A673 (cell line): ENCODE data around the gene TSKU. TPM values are rescaled to one million over a fixed set of nuclear protein-coding genes. Genes with fewer than 3 reads are reported as not detected.

Experiments
- BruUV-seq: library from RNA; stranded (reverse); fragments of 400-500 nt; replicated peaks from 2 replicates; lab custom pipeline; 2021; lab: Mats Ljungman, UMichigan
- CTCF ChIA-PET: fragments of 300-600 bp; sonication (Branson Sonifier 250); formaldehyde crosslinking; loops from one replicate; lab custom pipeline; 2022; ENCODE audit warnings: antibody characterized with exemption; lab: Charles Lee
- POLR2A ChIA-PET: fragments of 300-600 bp; sonication (Branson Sonifier 250); formaldehyde crosslinking; loops from one replicate; lab custom pipeline; 2022; ENCODE audit warnings: antibody characterized with exemption; ENCODE audit not compliant: low non-redundant PET; lab: Charles Lee
- DNase-seq: peaks from one replicate; pipeline ENCODE4 v3.0.0-alpha.2; 2015; ENCODE audit warnings: low spot score
- H3K27ac ChIP-seq: fragments of 200-600 bp; sonication (generic); 2 replicates; pipeline ENCODE4 v1.5.1; 2016; ENCODE audit warnings: mixed run types, low read depth, mild to moderate bottlenecking, mixed read lengths, antibody characterized with exemption, low read length; ENCODE audit not compliant: poor library complexity, severe bottlenecking
- H3K27me3 ChIP-seq: fragments of 200-600 bp; sonication (generic); replicated peaks from 2 replicates; pipeline ENCODE4 v1.6.1; 2017; ENCODE audit warnings: mixed run types, low read depth, mild to moderate bottlenecking, mixed read lengths, antibody characterized with exemption, low read length; ENCODE audit not compliant: insufficient read depth, poor library complexity
- H3K36me3 ChIP-seq: fragments of 200-600 bp; sonication (generic); 2 replicates; pipeline ENCODE4 v1.6.1; 2016; ENCODE audit warnings: mixed run types, mild to moderate bottlenecking, mixed read lengths, antibody characterized with exemption, low read length; ENCODE audit not compliant: insufficient read depth, poor library complexity, severe bottlenecking
- H3K4me1 ChIP-seq: fragments of 200-600 bp; sonication (generic); 2 replicates; pipeline ENCODE4 v1.6.1; 2017; ENCODE audit warnings: mixed run types, mild to moderate bottlenecking, mixed read lengths, antibody characterized with exemption, low read length; ENCODE audit not compliant: insufficient read depth, poor library complexity, severe bottlenecking
- H3K4me3 ChIP-seq: fragments of 200-600 bp; sonication (generic); 2 replicates; pipeline ENCODE4 v1.5.1; 2016; ENCODE audit warnings: low read depth, mixed run types, mild to moderate bottlenecking, mixed read lengths, low read length; ENCODE audit not compliant: poor library complexity, severe bottlenecking
- H3K9me3 ChIP-seq: fragments of 200-600 bp; sonication (generic); 2 replicates; pipeline ENCODE4 v1.6.1; 2016; ENCODE audit warnings: mixed run types, low read depth, mild to moderate bottlenecking, mixed read lengths, antibody characterized with exemption, low read length; ENCODE audit not compliant: poor library complexity, severe bottlenecking
- CTCF ChIP-seq: fragments of 300-800, 200-600 bp; sonication (generic); conservative IDR thresholded peaks from 2 replicates; pipeline ENCODE4 v1.5.1; 2017; ENCODE audit warnings: low read depth, mild to moderate bottlenecking, antibody characterized with exemption, low read length, moderate library complexity, mixed read lengths
- EZH2 ChIP-seq: fragments of 200-600 bp; sonication (generic); IDR thresholded peaks from 2 replicates; pipeline ENCODE4 v1.6.1; 2017; ENCODE audit warnings: borderline replicate concordance, low read depth, mild to moderate bottlenecking, mixed read lengths, antibody characterized with exemption, low read length; ENCODE audit not compliant: poor library complexity, severe bottlenecking
- intact Hi-C: fragments of 100-400 bp; cut with micrococcal nuclease; formaldehyde crosslinking; loops from one replicate; pipeline ENCODE4 v1.10.0; 2022; ENCODE audit not compliant: unreplicated experiment
- total RNA-seq: library from RNA; stranded (reverse); gene quantifications from 2 replicates; pipeline ENCODE4 v1.2.3, GENCODE V29; 2021

Gene TSKU
- total RNA-seq, 1 experiment from 2014 or later = 25.3 TPM

GRCh38 chr11:76844511-76844910, 61.4 kb downstream of the TSKU start:
- Histone ChIP-seq H3K27ac (no peak overlapping the region), H3K9me3 (no peaks in the 10 kb centered on the region), H3K4me1 (no peaks in the 10 kb centered on the region), H3K4me3 (no peak overlapping the region), H3K27me3 (peaks cover 11% of the 10 kb centered on the region), H3K36me3 (no peaks in the 10 kb centered on the region)
- TF ChIP-seq CTCF (no peak), EZH2 (no peak)
- intact Hi-C loops = no loop called here
- CTCF ChIA-PET = no interaction called here
- DNase-seq = no peak
- POLR2A ChIA-PET = no interaction called here
- BruUV-seq = no TSS peak

- Histone ChIP-seq H3K27ac (no peak overlapping the region), H3K9me3 (no peaks in the 10 kb centered on the region), H3K4me3 (no peak overlapping the region), H3K27me3 (peaks cover 9% of the 10 kb centered on the region), H3K36me3 (no peaks in the 10 kb centered on the region), H3K4me1 (no peaks in the 10 kb centered on the region)
- ChIA-PET POLR2A (no interaction called here), CTCF (no interaction called here)
- no peak for DNase-seq
- intact Hi-C loops = no loop called here
- TF ChIP-seq EZH2 = no peak
- no peak for TF ChIP-seq CTCF
- no TSS peak for BruUV-seq
These were observed 61.9 kb downstream of the TSKU start for GRCh38 chr11:76845069-76845468.

GRCh38 chr11:76846441-76846840, 63.3 kb downstream of the TSKU start:
- ChIA-PET CTCF (interaction anchor here (0.6 kb wide), 1 partner anchor 177 kb away, joined by 5 read pairs; no protein-coding TSS in a partner anchor), POLR2A (no interaction called here)
- Histone ChIP-seq H3K4me3 (no peak overlapping the region), H3K9me3 (no peaks in the 10 kb centered on the region), H3K27ac (no peak overlapping the region), H3K4me1 (no peaks in the 10 kb centered on the region), H3K27me3 (peaks cover 8% of the 10 kb centered on the region), H3K36me3 (no peaks in the 10 kb centered on the region)
- TF ChIP-seq EZH2 = no peak
- BruUV-seq = no TSS peak
- DNase-seq = no peak
- intact Hi-C loops = no loop called here

Other genes starting within 250 kb of the TSKU start
- gene LRRC32, start 112.6 kb upstream of the TSKU start, total RNA-seq = not detected in 2 replicates
- gene ACER3, start 77.6 kb downstream of the TSKU start, total RNA-seq = 30.2 and 31.0 TPM in 2 replicates